Vagina (tissue), 2 donors: ENCODE results near the gene ALKBH5.

Experiments
- POLR2AphosphoS5 ChIP-seq, 2 donors: sonication (generic); formaldehyde crosslinking; IDR thresholded peaks; one replicate each; pipeline ENCODE4 v1.9.0; 2017; ENCODE audit warnings: antibody characterized with exemption in 2 of 2, mild to moderate bottlenecking in 2 of 2, low read depth in 1 of 2; ENCODE audit not compliant: insufficient read depth in 1 of 2
- TF ChIP-seq, protein P1 (sequence below), 3 experiments: fragments of 450-650 bp in 2 of 3; fragments of 200-600 bp in 1 of 3; sonication (generic) in 1 of 3; IDR thresholded peaks; one replicate each; pipeline ENCODE4 v1.5.1; 2017 to 2019; ENCODE audit warnings: antibody characterized with exemption in 3 of 3, mild to moderate bottlenecking in 2 of 3, moderate library complexity in 2 of 3

DNA sequence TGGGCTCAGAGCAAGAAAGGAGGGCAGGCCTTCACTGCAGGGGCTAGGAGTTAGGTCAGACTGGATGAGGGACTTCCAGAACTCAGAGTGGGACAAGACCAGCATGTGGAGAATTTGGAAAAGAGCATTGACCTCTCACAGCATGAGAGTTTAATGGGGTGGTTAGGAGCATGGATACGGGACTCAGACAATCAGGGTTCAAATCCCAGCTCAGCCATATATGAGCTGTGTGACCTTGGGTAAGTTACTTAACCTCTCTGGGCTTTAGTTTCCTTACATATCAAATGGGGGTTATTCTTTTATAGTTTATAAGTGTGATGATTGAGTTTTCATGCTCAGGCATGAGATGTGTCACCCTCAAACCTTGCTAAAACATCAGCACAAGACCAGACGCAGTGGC, 37.4 kb upstream of the ALKBH5 start:
- TF ChIP-seq, protein P1, sequence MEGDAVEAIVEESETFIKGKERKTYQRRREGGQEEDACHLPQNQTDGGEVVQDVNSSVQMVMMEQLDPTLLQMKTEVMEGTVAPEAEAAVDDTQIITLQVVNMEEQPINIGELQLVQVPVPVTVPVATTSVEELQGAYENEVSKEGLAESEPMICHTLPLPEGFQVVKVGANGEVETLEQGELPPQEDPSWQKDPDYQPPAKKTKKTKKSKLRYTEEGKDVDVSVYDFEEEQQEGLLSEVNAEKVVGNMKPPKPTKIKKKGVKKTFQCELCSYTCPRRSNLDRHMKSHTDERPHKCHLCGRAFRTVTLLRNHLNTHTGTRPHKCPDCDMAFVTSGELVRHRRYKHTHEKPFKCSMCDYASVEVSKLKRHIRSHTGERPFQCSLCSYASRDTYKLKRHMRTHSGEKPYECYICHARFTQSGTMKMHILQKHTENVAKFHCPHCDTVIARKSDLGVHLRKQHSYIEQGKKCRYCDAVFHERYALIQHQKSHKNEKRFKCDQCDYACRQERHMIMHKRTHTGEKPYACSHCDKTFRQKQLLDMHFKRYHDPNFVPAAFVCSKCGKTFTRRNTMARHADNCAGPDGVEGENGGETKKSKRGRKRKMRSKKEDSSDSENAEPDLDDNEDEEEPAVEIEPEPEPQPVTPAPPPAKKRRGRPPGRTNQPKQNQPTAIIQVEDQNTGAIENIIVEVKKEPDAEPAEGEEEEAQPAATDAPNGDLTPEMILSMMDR (IDR thresholded peaks at IDR 0.05) = no peak
- TF ChIP-seq POLR2AphosphoS5 (IDR thresholded peaks at IDR 0.05; ENCODE audit: insufficient read depth in 1 of 2, low read depth in 1 of 2) = no peak
